Stimulated activated CD8-positive, alpha-beta memory T cell treated with anti-CD3 and anti-CD28 coated beads, Interleukin-15, amount 100 ng/mL, for 4 hours (primary cell): ENCODE data around the gene UBE3D.
"Not testable (repeated sequence)": the region's sequence is repeated elsewhere in the genome, so short reads cannot be mapped to it uniquely, and the experiment has no call there.

Experiments used
- DNase-seq, 2 donors: peaks; one replicate each; pipeline ENCODE4 v3.0.0-alpha.2; 2020; ENCODE audit warnings: low read depth in 2 of 2

The UBE3D gene

GRCh38 chr6:82872185-82872584 lies 193.5 kb downstream of the UBE3D start:
- DNase-seq, result no peak

GRCh38 chr6:82870582-82871172 lies 195.0 kb downstream of the UBE3D start:
- no peak for DNase-seq

- no peak for DNase-seq
Measured at GRCh38 chr6:82869493-82869892, 196.1 kb downstream of the UBE3D start.

GRCh38 chr6:82867946-82868345 lies 197.7 kb downstream of the UBE3D start:
- no peak for DNase-seq

- no peak for DNase-seq
Measured at GRCh38 chr6:82866446-82866845, 199.2 kb downstream of the UBE3D start.

GRCh38 chr6:82865461-82865860 lies 200.2 kb downstream of the UBE3D start:
- no peak for DNase-seq

GRCh38 chr6:82863781-82864180 lies 201.9 kb downstream of the UBE3D start:
- DNase-seq, result no peak

- DNase-seq, result no peak
Measured at GRCh38 chr6:82862543-82862942, 203.1 kb downstream of the UBE3D start.

GRCh38 chr6:82861121-82861520 lies 204.5 kb downstream of the UBE3D start:
- DNase-seq, result no peak

- not testable (repeated sequence) for DNase-seq
Measured at GRCh38 chr6:82856077-82856476, 209.6 kb downstream of the UBE3D start.

GRCh38 chr6:82852904-82853303 lies 212.7 kb downstream of the UBE3D start:
- DNase-seq, result not testable (repeated sequence)

- DNase-seq, result no peak
Measured at GRCh38 chr6:82843291-82843885, 222.3 kb downstream of the UBE3D start.

- DNase-seq, result no peak
Measured at GRCh38 chr6:82842721-82843120, 222.9 kb downstream of the UBE3D start.
